B cell (primary cell): ENCODE measurements around the gene CAMTA1. TPM values are rescaled to one million over a fixed set of nuclear protein-coding genes. Genes with fewer than 3 reads are reported as not detected.

Experiments
- ATAC-seq: fragments of 200-7000 bp; cut with Tn5 transposase; one replicate; pipeline ENCODE4 v1.10.0; 2021; ENCODE audit warnings: low read depth, mild to moderate bottlenecking, moderate number of reproducible peaks, moderate library complexity
- CTCF ChIA-PET: fragments of 350-600 bp; sonication (Branson Sonifier 250); formaldehyde crosslinking; loops from one replicate; lab custom pipeline; 2021; ENCODE audit warnings: antibody characterized with exemption, inconsistent platforms; lab: Charles Lee
- POLR2A ChIA-PET: fragments of 350-600 bp; sonication (Branson Sonifier 250); formaldehyde crosslinking; loops from one replicate; lab custom pipeline; 2021; ENCODE audit warnings: antibody characterized with exemption; lab: Charles Lee
- DNase-seq: peaks from one replicate; pipeline ENCODE4 v3.0.0; 2013
- H2AFZ ChIP-seq: 2 replicates; pipeline ENCODE4 v1.6.1; 2012; ENCODE audit warnings: mild to moderate bottlenecking, low read depth, low read length; ENCODE audit not compliant: insufficient read depth, poor library complexity, severe bottlenecking
- H3K27ac ChIP-seq, 2 donors: 1 replicate in 1 of 2; 2 replicates in 1 of 2; pipeline ENCODE4 v1.5.1; 2012 to 2013; ENCODE audit warnings: low read length in 2 of 2, mild to moderate bottlenecking in 2 of 2, moderate library complexity in 1 of 2
- H3K27me3 ChIP-seq, 4 experiments: fragments of 200-600 bp in 1 of 4; sonication (generic) in 1 of 4; replicated peaks in 1 of 4; 1 replicate in 2 of 4; 2 replicates in 2 of 4; pipeline versions ENCODE4 v1.6.1 to v1.7.0; 2013 to 2016; ENCODE audit warnings: low read length in 3 of 4, mild to moderate bottlenecking in 2 of 4, mixed read lengths in 1 of 4, moderate library complexity in 1 of 4; ENCODE audit not compliant: insufficient read depth in 4 of 4, control insufficient read depth in 3 of 4; ENCODE audit errors: control extremely low read depth in 1 of 4
- H3K36me3 ChIP-seq, 2 experiments: replicated peaks in 1 of 2; 1 replicate in 1 of 2; 2 replicates in 1 of 2; pipeline versions ENCODE4 v1.6.1 to v1.7.1; 2013; ENCODE audit warnings: low read length in 1 of 2; ENCODE audit not compliant: insufficient read depth in 2 of 2, control insufficient read depth in 1 of 2; ENCODE audit errors: control extremely low read depth in 1 of 2, extremely low read depth in 1 of 2
- H3K4me1 ChIP-seq, 2 donors: fragments of 200-600 bp in 1 of 2; sonication (generic) in 1 of 2; 1 replicate in 1 of 2; 2 replicates in 1 of 2; pipeline versions ENCODE4 v1.5.1 to v1.6.1; 2013 to 2017; ENCODE audit warnings: low read length in 2 of 2; ENCODE audit not compliant: control insufficient read depth in 2 of 2, insufficient read depth in 2 of 2
- H3K4me2 ChIP-seq: replicated peaks from 2 replicates; pipeline ENCODE3; 2012; ENCODE audit warnings: mild to moderate bottlenecking, low read depth, low read length; ENCODE audit not compliant: poor library complexity, severe bottlenecking
- H3K4me3 ChIP-seq, 5 experiments: fragments of 200-600 bp in 1 of 5; sonication (generic) in 1 of 5; 1 replicate in 3 of 5; 2 replicates in 2 of 5; pipeline versions ENCODE4 v1.5.1 to v1.7.0; 2011 to 2016; ENCODE audit warnings: low read length in 4 of 5, mild to moderate bottlenecking in 4 of 5, low read depth in 2 of 5, control low read depth in 1 of 5, moderate library complexity in 1 of 5; ENCODE audit not compliant: insufficient read depth in 1 of 5; ENCODE audit errors: control extremely low read depth in 1 of 5, extremely low read depth in 1 of 5
- H3K79me2 ChIP-seq: fragments of 200-600 bp; sonication (generic); one replicate; pipeline ENCODE4 v1.6.0; 2016; ENCODE audit warnings: low read length; ENCODE audit not compliant: control insufficient read depth, insufficient read depth
- H3K9ac ChIP-seq: fragments of 200-600 bp; sonication (generic); 2 replicates; pipeline ENCODE4 v1.6.1; 2017; ENCODE audit warnings: mild to moderate bottlenecking, low read length, moderate library complexity
- H3K9me3 ChIP-seq, 3 donors: one replicate each; pipeline versions ENCODE4 v1.6.1 to v1.7.1; 2013; ENCODE audit warnings: low read length in 2 of 3; ENCODE audit not compliant: control insufficient read depth in 2 of 3, insufficient read depth in 1 of 3; ENCODE audit errors: control extremely low read depth in 1 of 3
- H4K20me1 ChIP-seq: 2 replicates; pipeline ENCODE4 v1.6.0; 2012; ENCODE audit warnings: mild to moderate bottlenecking, low read length; ENCODE audit not compliant: insufficient read depth, control insufficient read depth, poor library complexity, severe bottlenecking
- H3K27ac Mint-ChIP-seq: one replicate; pipeline ENCODE4 v1.8.0; 2021; ENCODE audit warnings: mixed read lengths
- H3K27me3 Mint-ChIP-seq: one replicate; pipeline ENCODE4 v1.8.0; 2021; ENCODE audit warnings: mixed read lengths
- H3K4me1 Mint-ChIP-seq: one replicate; pipeline ENCODE4 v1.8.0; 2021; ENCODE audit warnings: mixed read lengths
- H3K4me3 Mint-ChIP-seq: one replicate; pipeline ENCODE4 v1.8.0; 2021; ENCODE audit warnings: mixed read lengths
- H3K9me3 Mint-ChIP-seq: one replicate; pipeline ENCODE4 v1.8.0; 2022; ENCODE audit warnings: mixed read lengths; ENCODE audit not compliant: insufficient read depth
- EZH2 ChIP-seq: IDR thresholded peaks from 2 replicates; pipeline ENCODE4 v1.6.1; 2012; ENCODE audit warnings: borderline replicate concordance, low read depth, mild to moderate bottlenecking, moderate library complexity, low read length; ENCODE audit not compliant: insufficient read depth, poor library complexity, severe bottlenecking
- WGBS: methylation state at CpG from one replicate; pipeline ENCODE4 v1.1.5; 2013; ENCODE audit warnings: missing lambda C conversion rate; ENCODE audit not compliant: insufficient coverage; 5-methylcytosine and 5-hydroxymethylcytosine counted together
- intact Hi-C: fragments of 100-400 bp; cut with micrococcal nuclease; formaldehyde crosslinking; loops from one replicate; pipeline ENCODE4 v1.10.0; 2022
- polyA plus RNA-seq: library from polyadenylated mRNA; depleted of rRNA; stranded (reverse); fragments of >200 nt; gene quantifications from 2 replicates; pipeline ENCODE4 v1.2.3, GENCODE V29; 2012
- total RNA-seq, 2 donors: library from RNA; stranded (reverse); fragments of 120-200 nt in 1 of 2; gene quantifications; 1 replicate in 1 of 2; 2 replicates in 1 of 2; pipeline versions ENCODE4 v1.2.3 to v1.2.4, GENCODE V29; 2013 to 2022
- TF ChIP-seq, protein P1 (sequence below): fragments of 200-600 bp; IDR thresholded peaks from one replicate; pipeline ENCODE4 v1.8.0; 2022; ENCODE audit warnings: antibody characterized with exemption, mild to moderate bottlenecking

CAMTA1 gene
- total and polyA plus RNA-seq, 2 donors (not counting 1 experiment from before 2014, with no cell fraction given) = 42.2 to 45.7 TPM

DNA sequence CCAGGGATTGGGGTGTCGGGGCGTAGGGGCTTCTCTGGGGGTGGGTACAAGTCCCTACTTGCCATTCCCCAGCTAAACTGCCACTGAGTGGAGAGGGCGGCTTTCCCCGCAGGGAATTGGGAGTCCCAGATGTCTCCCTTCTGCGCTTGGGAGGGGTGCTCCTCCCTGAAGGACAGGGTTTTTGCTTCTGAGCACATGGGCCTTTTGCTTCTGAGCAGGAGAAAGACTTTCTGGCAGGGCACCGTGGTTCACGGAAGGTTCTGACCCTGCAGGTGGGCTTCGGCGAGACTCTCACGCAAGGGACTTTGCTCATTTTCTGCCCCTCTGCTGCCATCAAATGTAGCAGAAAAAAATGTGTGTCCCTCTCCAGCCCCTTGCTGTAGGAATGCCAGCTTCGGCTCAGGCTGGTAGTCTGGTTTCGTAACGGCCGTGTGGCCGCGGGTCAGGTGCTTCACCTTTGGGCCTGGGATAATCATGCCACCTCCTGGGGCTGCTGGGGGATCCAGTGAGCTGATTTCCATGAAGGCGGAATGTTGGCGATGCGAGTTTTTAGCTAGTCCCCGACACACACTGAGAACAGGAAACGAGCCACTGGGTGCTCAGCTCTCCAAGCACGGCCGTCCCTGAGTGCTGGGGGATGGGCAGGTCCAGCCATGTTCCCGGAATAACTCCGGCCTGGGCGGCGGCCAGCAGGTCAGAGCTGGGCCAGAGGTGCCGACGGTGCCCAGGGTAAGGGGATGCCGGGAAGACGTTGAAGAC is 364.0 kb downstream of the CAMTA1 start:
- H2AFZ ChIP-seq = no peak overlapping the region
- ATAC-seq (no peak), DNase-seq (no peak)
- H3K9ac ChIP-seq = no peak overlapping the region
- H3K27ac ChIP-seq = no peak overlapping the region
- CTCF ChIA-PET = no interaction called here
- H3K4me2 ChIP-seq = no peak overlapping the region
- POLR2A ChIA-PET = no interaction called here
- no peaks in the 10 kb centered on the region for H3K9me3 ChIP-seq
- TF ChIP-seq, protein P1, sequence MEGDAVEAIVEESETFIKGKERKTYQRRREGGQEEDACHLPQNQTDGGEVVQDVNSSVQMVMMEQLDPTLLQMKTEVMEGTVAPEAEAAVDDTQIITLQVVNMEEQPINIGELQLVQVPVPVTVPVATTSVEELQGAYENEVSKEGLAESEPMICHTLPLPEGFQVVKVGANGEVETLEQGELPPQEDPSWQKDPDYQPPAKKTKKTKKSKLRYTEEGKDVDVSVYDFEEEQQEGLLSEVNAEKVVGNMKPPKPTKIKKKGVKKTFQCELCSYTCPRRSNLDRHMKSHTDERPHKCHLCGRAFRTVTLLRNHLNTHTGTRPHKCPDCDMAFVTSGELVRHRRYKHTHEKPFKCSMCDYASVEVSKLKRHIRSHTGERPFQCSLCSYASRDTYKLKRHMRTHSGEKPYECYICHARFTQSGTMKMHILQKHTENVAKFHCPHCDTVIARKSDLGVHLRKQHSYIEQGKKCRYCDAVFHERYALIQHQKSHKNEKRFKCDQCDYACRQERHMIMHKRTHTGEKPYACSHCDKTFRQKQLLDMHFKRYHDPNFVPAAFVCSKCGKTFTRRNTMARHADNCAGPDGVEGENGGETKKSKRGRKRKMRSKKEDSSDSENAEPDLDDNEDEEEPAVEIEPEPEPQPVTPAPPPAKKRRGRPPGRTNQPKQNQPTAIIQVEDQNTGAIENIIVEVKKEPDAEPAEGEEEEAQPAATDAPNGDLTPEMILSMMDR = no peak
- no peak for TF ChIP-seq EZH2
- no peaks in the 10 kb centered on the region for H3K4me1 ChIP-seq
- no peaks in the 10 kb centered on the region for H3K4me1 Mint-ChIP-seq
- H3K27me3 Mint-ChIP-seq = peaks cover 12% of the 10 kb centered on the region
- H3K36me3 ChIP-seq = no peaks in the 10 kb centered on the region
- no peak overlapping the region for H3K27ac Mint-ChIP-seq
- no peaks in the 10 kb centered on the region for H4K20me1 ChIP-seq
- no peaks in the 10 kb centered on the region for H3K79me2 ChIP-seq
- H3K27me3 ChIP-seq = no peaks in the 10 kb centered on the region
- WGBS = 67% methylated on average over 27 of the region's 31 CpGs
- intact Hi-C loops = no loop called here
- no peaks in the 10 kb centered on the region for H3K9me3 Mint-ChIP-seq
- H3K4me3 Mint-ChIP-seq = no peak overlapping the region
- H3K4me3 ChIP-seq = no peak overlapping the region

DNA sequence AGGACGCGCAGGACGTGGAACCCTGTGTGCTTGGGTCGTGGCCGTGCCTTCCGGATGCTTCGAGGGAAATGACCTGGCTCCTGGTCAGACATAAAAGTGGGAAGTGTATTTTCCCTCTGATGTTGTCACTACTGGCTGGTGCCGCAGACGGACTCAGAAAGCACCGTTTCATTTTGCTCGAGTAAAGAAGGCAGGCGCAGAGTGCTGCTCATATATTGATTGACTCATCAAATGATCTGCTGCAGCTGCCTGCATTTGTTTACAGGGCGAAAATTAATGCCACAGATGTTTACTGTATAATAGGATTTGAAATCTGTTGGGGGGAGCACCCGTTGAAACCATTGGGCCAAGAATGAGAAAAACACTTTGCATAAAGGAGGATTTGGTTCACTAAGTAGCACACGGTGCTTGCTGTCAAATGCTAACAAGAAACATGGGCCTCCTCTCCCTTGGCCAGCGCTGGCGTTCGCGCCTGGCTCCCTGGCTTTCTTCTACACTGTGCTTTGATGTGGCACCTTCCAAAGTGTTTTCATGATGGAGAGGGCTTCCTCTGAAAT is 365.5 kb downstream of the CAMTA1 start:
- peaks cover 15% of the 10 kb centered on the region for H3K27me3 Mint-ChIP-seq
- H3K9me3 Mint-ChIP-seq = no peaks in the 10 kb centered on the region
- Histone ChIP-seq H2AFZ (no peak overlapping the region), H3K4me3 (no peak overlapping the region), H3K9me3 (no peaks in the 10 kb centered on the region), H3K4me1 (no peaks in the 10 kb centered on the region), H3K27me3 (no peaks in the 10 kb centered on the region), H3K4me2 (no peak overlapping the region), H3K79me2 (no peaks in the 10 kb centered on the region), H3K27ac (no peak overlapping the region), H3K36me3 (no peaks in the 10 kb centered on the region), H4K20me1 (no peaks in the 10 kb centered on the region), H3K9ac (no peak overlapping the region)
- DNase-seq (no peak), ATAC-seq (no peak)
- intact Hi-C loops = no loop called here
- no peaks in the 10 kb centered on the region for H3K4me1 Mint-ChIP-seq
- no peak overlapping the region for H3K27ac Mint-ChIP-seq
- no peak overlapping the region for H3K4me3 Mint-ChIP-seq
- ChIA-PET POLR2A (no interaction called here), CTCF (no interaction called here)
- 78% methylated on average over 15 of the region's 19 CpGs for WGBS
- no peak for TF ChIP-seq EZH2
- TF ChIP-seq, protein P1 = no peak
